Stimulated activated CD4-positive, alpha-beta T cell treated with anti-CD3 and anti-CD28 coated beads, Interleukin-12 subunit alpha, Interleukin-12 subunit beta, amount 100 ng/mL, for 24 hours (primary cell): ENCODE data around the gene BLOC1S1.

Experiments
- DNase-seq, 2 experiments: peaks; one replicate each; pipeline ENCODE4 v3.0.0-alpha.2; 2020; ENCODE audit warnings: low read depth in 2 of 2

The BLOC1S1 gene

DNA sequence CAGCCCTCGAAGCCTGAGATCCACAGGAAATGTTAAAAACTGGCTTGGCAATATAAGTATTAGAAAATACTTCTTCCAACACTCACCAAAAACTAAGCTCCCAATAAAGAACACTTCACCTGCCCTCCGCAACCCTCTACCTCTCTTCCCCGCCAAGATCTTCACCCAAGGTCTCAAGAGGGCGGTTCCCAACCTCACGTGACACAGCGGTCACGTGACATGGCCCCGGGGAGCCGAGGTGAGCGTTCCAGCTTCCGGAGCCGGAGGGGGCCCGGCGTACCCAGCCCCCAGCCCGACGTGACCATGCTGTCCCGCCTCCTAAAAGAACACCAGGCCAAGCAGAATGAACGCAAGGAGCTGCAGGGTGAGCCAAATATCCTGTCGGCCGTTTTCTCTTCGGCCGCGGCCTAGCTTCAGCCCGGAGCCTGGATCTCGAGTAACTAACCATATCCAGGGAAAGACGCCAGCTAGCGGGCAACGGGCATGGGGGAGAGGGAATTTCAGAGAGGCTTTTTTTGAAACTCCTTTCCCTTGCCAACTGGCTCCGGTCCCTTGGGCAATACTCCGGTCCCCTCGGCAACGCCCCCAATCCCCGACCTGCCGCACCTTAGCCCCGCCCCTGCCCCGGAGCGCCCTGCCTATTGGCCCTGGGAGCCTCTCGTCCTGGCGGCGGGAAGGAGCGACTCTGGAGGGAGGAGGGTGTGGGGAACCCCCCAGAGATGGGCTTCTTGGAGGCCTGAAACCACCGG is at the start of gene BLOC1S1:
TSS of gene BLOC1S1 (plus strand) at position 214 of the 749 bp plus-strand sequence. CDS start at position 220, 6 bp downstream.
- DNase-seq, result peak; percentile 87 to 97

GRCh38 chr12:55666508-55666907 is 49.3 kb upstream of the BLOC1S1 start:
- DNase-seq, result no peak

DNA sequence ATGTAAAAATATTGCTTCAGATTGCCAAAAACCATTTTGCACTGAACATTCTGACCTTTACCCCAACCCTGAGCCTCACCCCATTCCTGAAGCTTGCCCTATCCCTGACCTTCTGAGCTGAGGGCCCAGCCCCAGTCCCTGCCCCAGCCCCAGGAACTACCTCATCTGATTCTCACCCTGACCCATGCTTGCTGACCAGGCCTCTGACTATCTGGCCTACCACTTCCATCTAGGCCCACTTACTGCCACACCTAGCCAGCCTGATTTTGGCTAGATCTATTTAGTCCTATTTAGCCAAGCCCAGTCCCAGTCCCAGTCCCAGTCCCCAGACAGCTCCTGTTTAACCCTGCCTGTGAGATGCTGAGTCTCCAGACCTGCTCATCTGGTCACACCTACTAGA is 45.6 kb upstream of the BLOC1S1 start:
- no peak for DNase-seq

- DNase-seq, result no peak
Observed at GRCh38 chr12:55671746-55672145, 44.1 kb upstream of the BLOC1S1 start.

- no peak for DNase-seq
Observed at GRCh38 chr12:55673638-55674037, 42.2 kb upstream of the BLOC1S1 start.

- no peak for DNase-seq
Observed at GRCh38 chr12:55675666-55676065, 40.2 kb upstream of the BLOC1S1 start.

DNA sequence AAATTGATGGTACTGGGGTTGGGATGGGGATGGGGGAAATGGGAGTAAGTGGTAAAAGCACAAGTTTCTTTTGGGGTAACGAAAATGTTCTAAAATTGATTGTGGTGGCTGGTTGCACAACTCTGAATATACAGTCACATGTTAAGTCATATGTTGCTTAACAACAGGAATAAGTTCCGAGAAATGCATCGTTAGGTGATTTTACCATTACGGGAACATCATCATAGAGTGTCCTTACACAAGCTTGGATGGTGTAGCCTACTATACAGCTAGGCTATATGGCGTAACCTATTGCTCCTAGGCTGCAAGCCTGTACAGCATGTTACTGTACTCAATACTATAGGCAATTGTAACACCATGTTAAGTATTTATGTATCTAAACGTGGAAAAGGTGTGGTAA is 39.1 kb upstream of the BLOC1S1 start:
- DNase-seq, result no peak

DNA sequence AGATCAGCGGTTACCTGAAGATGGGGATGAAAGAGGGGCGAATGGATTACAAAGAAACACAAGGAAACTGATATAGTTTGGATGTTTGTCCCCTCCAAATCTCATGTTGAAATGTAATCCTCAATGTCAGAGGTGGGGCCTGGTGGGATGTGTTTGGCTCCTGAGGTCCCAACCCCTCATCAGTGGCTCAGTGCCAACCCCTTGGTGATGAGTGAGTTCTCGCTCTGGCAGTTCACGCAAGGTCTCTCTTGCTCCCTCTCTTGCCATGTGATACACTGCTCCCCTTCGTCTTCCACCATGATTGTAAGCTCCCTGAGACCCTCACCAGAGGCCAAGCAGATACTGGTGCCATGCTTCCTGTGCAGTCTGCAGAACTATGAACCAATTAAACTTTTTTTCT is 36.2 kb upstream of the BLOC1S1 start:
- no peak for DNase-seq

- DNase-seq, result no peak
Observed at GRCh38 chr12:55681142-55682077, 34.4 kb upstream of the BLOC1S1 start.

DNA sequence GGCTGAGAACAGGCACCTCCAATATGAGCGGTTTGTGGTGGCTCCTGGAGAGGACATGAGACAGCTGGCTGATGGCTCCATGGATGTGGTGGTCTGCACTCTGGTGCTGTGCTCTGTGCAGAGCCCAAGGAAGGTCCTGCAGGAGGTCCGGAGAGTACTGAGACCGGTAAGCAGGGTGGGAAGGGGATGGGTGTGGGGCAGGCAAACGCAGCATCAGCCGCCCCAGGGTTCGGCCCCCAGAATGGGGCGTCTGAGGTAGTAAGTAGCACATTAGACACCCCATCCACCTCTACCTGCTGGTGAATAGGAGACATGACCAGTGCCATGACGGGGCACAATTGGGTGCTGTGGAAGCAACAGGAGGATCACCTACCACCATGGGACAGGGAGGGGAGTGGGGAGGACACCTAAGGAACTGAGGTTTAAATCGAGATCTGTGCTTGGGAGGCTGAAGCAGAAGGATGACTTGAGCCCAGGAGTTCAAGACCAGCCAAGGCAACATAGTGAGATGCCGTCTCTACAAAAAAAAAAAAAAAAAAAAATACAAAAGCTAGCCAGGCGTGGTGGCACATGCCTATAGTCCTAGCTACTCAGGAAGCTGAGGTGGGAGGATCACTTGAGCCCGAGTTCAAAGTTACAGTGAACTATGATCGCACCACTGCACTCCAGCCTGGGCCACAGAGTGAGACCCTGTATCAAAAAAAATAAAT is 33.6 kb upstream of the BLOC1S1 start:
- DNase-seq, result no peak

DNA sequence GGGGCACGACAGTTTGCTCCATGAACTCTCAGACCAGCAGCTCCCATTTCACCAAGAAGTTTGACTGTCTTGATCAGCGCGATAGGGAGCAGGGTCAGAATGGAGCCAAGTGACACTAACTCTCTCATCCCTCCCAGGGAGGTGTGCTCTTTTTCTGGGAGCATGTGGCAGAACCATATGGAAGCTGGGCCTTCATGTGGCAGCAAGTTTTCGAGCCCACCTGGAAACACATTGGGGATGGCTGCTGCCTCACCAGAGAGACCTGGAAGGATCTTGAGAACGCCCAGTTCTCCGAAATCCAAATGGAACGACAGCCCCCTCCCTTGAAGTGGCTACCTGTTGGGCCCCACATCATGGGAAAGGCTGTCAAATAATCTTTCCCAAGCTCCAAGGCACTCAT is 32.2 kb upstream of the BLOC1S1 start:
- no peak for DNase-seq

GRCh38 chr12:55684761-55685370 is 31.0 kb upstream of the BLOC1S1 start:
- DNase-seq, result no peak

GRCh38 chr12:55685671-55686070 is 30.2 kb upstream of the BLOC1S1 start:
- DNase-seq, result no peak

- DNase-seq, result no peak
Observed at GRCh38 chr12:55686366-55687010, 29.4 kb upstream of the BLOC1S1 start.

DNA sequence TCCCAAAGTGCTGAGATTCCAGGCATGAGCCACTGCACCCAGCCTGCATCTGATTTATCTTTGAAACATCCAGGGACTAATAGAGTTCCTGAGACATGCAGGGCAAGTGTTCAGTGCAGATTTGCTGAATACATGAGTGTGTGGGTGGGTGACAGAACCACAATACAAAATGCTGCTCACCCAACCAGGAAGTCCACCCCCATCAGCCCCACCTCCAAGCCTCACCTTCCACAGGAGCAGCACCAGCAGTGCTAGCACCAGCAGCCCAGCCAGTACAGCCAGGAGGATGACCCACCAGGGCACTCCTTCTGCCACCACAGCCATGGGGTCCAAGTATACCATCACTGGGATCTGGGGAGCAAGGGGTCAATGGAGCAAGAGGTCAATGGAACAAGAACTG is 28.1 kb upstream of the BLOC1S1 start:
- DNase-seq, result peak in 1 of 2 experiments; percentile 15

GRCh38 chr12:55688716-55689655 is 26.9 kb upstream of the BLOC1S1 start:
- no peak for DNase-seq

GRCh38 chr12:55692631-55693322 is 23.1 kb upstream of the BLOC1S1 start:
- no peak for DNase-seq

- DNase-seq, result no peak
Observed at GRCh38 chr12:55693323-55694187, 22.3 kb upstream of the BLOC1S1 start.

DNA sequence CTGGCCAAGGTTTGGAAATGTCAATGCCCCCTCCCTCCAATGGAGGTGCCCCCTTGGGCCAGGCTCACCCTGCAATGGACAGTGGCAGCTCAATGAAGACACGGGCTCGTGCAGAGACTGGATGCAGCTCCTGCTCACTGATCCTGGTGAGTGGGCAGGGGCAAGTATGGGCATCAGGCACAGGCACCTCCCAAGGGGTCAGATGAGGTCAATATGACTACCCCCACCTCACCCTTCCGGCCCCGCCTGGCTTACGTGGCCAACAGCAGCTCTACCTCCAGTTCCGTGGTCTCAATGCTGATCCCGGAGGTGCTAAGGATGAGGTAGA is 21.7 kb upstream of the BLOC1S1 start:
- DNase-seq, result no peak
